IPS-15b (cell line): ENCODE results near the gene NFIA.

Source experiments
- H3K27me3 ChIP-seq: one replicate; pipeline ENCODE4 v1.6.1; 2013; ENCODE audit warnings: low read length; ENCODE audit not compliant: control insufficient read depth, insufficient read depth
- H3K36me3 ChIP-seq: one replicate; pipeline ENCODE4 v1.6.1; 2013; ENCODE audit warnings: low read length; ENCODE audit not compliant: control insufficient read depth, insufficient read depth
- H3K4me1 ChIP-seq: one replicate; pipeline ENCODE4 v1.6.1; 2013; ENCODE audit warnings: mild to moderate bottlenecking, low read length; ENCODE audit not compliant: control insufficient read depth, insufficient read depth
- H3K4me3 ChIP-seq: one replicate; pipeline ENCODE4 v1.5.1; 2013; ENCODE audit warnings: low read depth, low read length
- H3K9ac ChIP-seq: one replicate; pipeline ENCODE4 v1.6.1; 2013; ENCODE audit warnings: low read depth, mild to moderate bottlenecking, low read length
- H3K9me3 ChIP-seq: one replicate; pipeline ENCODE4 v1.6.1; 2013; ENCODE audit warnings: mild to moderate bottlenecking, low read length; ENCODE audit not compliant: control insufficient read depth, insufficient read depth

Gene NFIA

DNA sequence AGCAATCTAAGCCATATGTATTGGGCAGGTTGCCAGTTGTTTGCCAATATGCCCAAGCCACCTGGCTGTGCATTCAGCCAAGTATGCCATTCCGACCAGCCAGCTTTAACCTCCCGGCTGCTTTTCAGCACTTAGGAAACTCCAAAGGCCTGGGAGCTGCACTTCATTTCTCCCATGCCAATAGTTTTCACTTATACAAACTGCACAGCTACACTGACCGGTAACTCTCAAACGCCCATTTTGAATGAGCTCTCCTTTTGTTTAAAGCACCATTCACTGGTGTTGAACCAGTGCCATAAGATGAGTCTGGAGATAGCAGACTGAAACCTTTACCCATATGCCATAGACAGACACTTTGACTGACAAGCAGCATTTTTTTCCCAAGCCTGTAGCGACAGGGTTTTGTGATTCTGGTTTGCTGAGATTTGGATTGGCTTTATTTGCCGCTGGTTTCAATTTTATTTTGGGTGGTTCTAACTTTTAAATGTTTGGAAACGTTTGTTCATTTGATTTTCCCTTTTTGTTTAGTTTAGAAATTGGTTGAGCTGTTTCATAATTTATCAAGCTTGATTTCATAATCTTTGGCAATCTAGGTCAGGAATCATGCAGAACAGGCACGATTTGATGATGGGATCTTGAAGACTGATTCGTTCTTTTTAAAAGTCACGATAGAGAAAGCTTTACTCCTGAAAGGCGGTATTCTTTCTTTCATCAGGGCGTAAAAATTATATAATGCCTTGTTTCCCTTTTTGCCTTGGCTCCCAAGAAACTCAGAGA, 144.6 kb downstream of the NFIA start:
- Histone ChIP-seq H3K4me3 (no peak overlapping the region), H3K9ac (no peak overlapping the region), H3K27me3 (no peaks in the 10 kb centered on the region), H3K4me1 (peaks cover 7% of the 10 kb centered on the region), H3K36me3 (no peaks in the 10 kb centered on the region), H3K9me3 (no peaks in the 10 kb centered on the region)

DNA sequence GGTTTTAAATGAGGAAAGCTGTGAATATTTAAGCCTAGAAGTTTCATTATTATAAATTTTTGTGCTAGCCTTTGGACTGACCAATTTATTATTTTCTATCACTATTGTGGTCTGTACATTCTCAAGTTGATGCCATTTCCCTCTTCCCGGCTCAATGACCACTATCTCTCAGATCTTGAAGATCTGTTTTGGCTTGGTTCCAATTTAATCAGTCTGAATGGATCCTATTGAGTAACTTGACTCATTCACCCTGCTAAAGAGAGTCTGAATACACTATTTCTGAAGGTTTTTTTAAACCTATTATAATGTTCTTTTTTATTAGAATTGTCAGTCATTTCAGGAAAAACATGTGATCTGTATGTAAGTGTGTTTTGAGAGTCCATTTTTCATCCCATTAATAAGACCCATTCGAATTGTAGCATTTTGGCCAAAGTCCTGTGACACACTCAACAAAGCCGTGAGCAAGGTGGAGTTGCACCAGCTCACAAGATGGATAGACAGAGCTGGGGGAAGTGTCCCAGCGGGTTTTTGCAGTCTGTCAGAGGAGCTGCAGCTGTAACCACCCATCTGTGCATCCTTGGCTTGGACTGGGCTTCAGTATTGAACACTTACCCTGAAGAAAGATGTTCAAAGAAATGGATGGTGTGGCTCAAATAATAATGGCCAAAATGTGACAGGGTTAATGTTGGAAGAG, 145.6 kb downstream of the NFIA start:
- Histone ChIP-seq H3K4me3 (no peak overlapping the region), H3K36me3 (no peaks in the 10 kb centered on the region), H3K27me3 (no peaks in the 10 kb centered on the region), H3K9ac (no peak overlapping the region), H3K9me3 (no peaks in the 10 kb centered on the region), H3K4me1 (no peaks in the 10 kb centered on the region)

DNA sequence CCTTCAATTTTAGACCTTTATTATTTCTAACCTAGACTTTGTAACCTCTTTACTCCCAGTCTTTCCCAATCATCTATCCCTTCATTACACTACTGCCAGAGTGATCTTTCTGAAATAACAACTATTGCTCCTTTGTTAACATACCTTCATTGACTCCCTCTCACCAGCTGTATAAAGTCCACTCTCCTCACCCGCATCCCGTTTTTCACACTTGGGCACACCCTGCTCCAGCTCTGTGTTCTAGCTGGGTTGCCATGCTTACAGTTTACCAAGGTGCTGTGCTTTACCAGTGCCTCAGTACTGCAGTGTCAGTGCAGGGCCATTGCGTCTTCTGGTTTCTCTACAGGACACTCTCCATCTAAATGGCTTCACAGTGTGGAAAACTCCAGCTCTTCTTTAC, 148.2 kb downstream of the NFIA start:
- Histone ChIP-seq H3K9me3 (no peaks in the 10 kb centered on the region), H3K36me3 (no peaks in the 10 kb centered on the region), H3K4me1 (peaks cover 2% of the 10 kb centered on the region), H3K27me3 (no peaks in the 10 kb centered on the region), H3K4me3 (no peak overlapping the region), H3K9ac (no peak overlapping the region)

DNA sequence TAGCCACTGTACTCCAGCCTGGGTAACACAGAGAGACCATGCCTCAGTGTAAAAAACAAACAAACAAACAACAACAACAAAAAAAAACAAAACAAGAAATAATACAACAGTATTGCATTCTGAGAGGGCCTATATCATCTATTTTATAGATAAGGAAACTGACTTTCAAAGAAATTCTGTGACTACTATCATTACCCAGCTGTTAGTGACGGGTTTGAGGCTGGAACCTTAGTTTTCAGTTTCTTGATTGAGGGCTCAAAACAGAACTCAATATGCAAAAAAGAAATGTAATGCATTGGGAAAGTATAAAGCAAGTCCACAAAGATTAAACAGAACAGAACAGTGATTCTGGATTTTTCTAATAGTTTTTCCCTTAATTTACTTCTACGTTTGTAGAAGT, 149.4 kb downstream of the NFIA start:
- Histone ChIP-seq H3K4me1 (peaks cover 5% of the 10 kb centered on the region), H3K9ac (no peak overlapping the region), H3K9me3 (no peaks in the 10 kb centered on the region), H3K4me3 (no peak overlapping the region), H3K27me3 (no peaks in the 10 kb centered on the region), H3K36me3 (no peaks in the 10 kb centered on the region)

DNA sequence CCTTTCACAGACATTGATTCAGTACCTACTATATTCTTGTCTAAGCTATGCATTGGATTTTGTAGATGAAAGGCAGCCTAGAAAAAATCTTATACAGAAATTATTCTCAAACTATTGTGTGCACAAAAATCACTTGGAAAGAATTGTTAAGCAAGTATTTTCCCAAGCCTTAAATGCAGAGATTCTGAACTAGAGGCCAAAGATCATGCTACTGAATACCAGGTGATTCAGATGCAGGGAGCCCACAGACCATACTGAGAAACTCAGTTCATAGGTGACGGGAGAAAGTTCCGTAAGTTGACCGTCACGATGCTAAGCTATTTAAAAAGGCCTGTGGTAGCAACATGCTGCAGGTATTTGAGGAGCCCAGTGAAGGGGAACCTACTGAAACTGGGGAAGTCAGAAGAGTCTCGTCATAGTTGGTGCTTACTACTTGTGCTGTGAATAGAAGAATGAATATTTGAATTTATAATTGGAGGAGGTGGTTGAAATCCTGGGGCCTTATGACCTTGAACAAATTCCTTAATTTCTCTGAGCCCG, 150.8 kb downstream of the NFIA start:
- no peak overlapping the region for H3K9ac ChIP-seq
- H3K27me3 ChIP-seq: no peaks in the 10 kb centered on the region
- no peaks in the 10 kb centered on the region for H3K9me3 ChIP-seq
- H3K4me1 ChIP-seq: peaks cover 19% of the 10 kb centered on the region
- no peaks in the 10 kb centered on the region for H3K36me3 ChIP-seq
- no peak overlapping the region for H3K4me3 ChIP-seq

DNA sequence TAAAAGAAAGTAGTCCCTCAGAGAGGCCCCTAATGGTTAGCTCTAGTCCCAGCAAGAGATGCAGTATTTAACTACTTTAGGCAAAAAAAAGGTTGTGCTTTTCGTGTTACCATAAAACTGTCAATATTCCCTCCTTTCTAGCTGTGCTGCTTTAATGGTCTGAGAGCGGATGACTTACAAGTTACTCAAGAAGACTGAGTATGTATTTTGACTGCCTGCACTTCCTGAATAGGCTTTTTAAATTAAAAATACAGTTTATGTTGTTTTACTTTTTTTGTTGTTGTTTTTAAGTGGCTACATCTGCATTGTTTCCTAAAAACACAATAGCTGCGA, 152.2 kb downstream of the NFIA start:
- H3K9me3 ChIP-seq: no peaks in the 10 kb centered on the region

DNA sequence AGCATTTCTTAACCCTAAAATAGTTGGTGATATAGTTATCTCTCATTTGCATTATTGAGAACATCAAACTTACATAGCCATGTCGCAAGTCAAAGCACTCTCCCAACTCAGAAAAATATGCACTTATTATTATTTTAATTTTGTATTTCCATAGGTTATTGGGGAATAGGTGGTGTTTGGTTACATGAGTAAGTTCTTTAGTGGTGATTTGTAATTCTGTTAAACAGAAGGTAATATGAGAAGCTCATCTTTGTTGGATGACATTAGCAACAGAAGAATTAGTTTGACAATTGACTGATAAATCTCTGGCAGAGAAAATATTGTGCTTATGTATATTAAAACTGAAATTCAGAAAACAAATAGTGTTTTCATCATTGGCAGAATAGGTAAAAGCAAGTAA, 154.8 kb downstream of the NFIA start:
- Histone ChIP-seq H3K36me3 (no peaks in the 10 kb centered on the region), H3K4me3 (no peak overlapping the region), H3K27me3 (no peaks in the 10 kb centered on the region), H3K9ac (no peak overlapping the region), H3K9me3 (no peaks in the 10 kb centered on the region), H3K4me1 (peaks cover 30% of the 10 kb centered on the region)

More for the DNA sequence above, 152.2 kb downstream of the NFIA start:
- H3K4me3 ChIP-seq: no peak overlapping the region
- no peaks in the 10 kb centered on the region for H3K36me3 ChIP-seq
- H3K27me3 ChIP-seq: no peaks in the 10 kb centered on the region
- no peak overlapping the region for H3K9ac ChIP-seq
- H3K4me1 ChIP-seq: peaks cover 25% of the 10 kb centered on the region

DNA sequence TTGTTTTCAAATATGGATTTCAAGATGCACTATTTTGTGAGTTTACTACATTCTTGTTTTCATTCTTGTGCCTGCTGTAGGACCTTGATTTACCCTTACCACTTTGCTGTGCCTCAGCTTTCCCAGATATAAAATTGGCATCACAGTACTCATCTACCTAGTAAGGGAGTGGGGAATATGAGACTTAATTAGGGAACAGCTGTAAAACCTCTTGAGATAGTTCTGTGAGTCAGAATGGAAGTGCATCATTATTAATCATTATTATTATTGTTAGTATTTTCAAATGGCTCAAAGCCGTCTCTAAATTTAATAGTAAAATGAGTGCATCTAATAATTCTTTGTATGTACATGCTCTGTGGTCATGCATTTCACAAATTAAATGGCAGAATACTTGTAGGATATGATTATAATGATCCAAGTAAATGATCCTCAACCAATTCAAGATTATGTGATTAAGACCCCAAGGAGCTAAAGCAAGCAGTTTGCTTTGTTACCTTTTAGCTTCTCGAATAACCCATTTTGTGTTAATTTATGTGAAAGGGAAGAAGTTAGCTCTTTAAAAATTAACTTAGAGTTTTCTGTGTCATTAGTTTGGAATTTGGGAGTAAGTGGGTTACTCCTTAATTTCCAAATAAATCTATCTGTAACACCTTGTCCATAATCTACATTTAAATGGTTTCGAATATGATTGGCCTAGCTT, 155.4 kb downstream of the NFIA start:
- Histone ChIP-seq H3K27me3 (no peaks in the 10 kb centered on the region), H3K9ac (no peak overlapping the region), H3K9me3 (no peaks in the 10 kb centered on the region), H3K4me3 (no peak overlapping the region), H3K36me3 (no peaks in the 10 kb centered on the region), H3K4me1 (peaks cover 30% of the 10 kb centered on the region)

DNA sequence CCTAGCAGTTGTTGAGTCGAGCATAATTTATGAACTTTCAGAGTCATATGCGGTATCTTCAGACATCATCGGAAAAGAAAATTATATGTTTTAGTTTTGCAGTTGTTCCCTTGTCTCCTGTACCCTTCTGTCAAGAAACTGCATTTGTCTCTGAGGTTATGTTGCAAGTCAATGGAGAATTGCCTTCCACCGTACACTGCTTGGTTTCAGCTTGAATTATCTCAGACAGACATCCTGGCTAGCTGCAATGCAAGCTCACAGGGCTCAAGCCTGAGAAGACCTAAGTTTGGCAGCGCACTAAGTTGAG, 156.0 kb downstream of the NFIA start:
- H3K4me1 ChIP-seq: peaks cover 30% of the 10 kb centered on the region
- H3K9ac ChIP-seq: no peak overlapping the region
- H3K4me3 ChIP-seq: no peak overlapping the region
- no peaks in the 10 kb centered on the region for H3K9me3 ChIP-seq
- no peaks in the 10 kb centered on the region for H3K27me3 ChIP-seq
- H3K36me3 ChIP-seq: no peaks in the 10 kb centered on the region

DNA sequence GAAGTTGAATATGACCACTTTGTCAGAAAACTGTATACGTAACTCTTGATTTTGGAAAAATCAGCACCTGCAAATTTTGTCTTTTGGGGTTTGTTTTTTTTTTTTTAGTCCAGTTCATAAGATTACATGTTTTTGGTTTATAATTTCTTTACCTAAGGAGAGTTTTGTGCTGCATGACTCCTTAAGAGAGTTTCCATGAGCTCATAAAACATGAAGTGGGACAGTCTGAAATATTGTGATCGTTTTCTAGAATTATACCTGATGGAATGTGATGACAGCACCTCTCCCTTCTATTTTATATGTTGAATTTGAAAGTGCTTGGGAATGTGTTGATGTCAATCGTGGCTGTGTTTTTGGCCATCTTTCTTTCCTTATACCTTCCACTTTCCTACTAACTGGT, 158.5 kb downstream of the NFIA start:
- no peaks in the 10 kb centered on the region for H3K9me3 ChIP-seq
- H3K36me3 ChIP-seq: no peaks in the 10 kb centered on the region
- no peaks in the 10 kb centered on the region for H3K27me3 ChIP-seq
- no peak overlapping the region for H3K9ac ChIP-seq
- H3K4me3 ChIP-seq: no peak overlapping the region
- H3K4me1 ChIP-seq: peaks cover 27% of the 10 kb centered on the region

DNA sequence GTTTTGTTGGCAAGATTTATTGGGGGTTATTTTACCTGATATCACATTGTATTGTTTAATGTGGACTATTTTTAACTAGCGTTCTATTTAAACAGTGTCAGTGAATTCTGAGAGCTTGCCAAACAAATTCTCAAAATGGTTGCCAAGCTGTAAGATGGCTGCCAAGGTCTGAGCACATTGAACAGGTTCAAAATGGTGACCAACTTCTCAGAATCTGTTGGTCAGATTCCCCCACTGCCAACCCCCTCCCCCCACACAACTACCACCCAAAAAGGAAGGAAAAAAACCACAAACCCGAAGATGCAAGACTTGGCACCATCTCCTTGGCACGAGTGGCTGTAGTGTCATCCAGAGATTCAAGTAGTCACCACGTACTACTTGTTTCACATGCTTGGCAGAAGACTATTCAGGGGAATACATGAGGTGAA, 159.1 kb downstream of the NFIA start:
- Histone ChIP-seq H3K27me3 (no peaks in the 10 kb centered on the region), H3K4me1 (peaks cover 27% of the 10 kb centered on the region), H3K4me3 (no peak overlapping the region), H3K9me3 (no peaks in the 10 kb centered on the region), H3K36me3 (no peaks in the 10 kb centered on the region), H3K9ac (no peak overlapping the region)

DNA sequence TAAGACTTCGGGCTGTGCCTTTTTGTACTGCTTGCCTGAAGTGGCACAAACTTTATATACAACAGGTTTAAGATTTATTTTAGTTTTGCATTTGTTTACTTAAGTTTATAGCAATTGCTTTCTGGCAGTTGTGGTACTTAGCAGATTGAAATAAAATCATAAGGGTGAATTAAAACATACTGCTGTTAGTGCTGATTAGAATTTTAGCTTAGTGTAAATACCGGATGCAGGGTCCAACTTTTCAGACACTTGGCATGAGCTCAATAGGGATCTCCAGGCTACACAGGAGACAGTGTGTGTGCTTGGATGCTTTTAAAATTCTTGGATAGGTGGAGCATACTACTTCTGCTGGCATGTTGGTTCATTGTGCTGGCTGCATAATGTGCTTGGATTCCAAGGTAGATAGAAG, 159.6 kb downstream of the NFIA start:
- Histone ChIP-seq H3K27me3 (no peaks in the 10 kb centered on the region), H3K4me1 (peaks cover 23% of the 10 kb centered on the region), H3K9ac (no peak overlapping the region), H3K9me3 (no peaks in the 10 kb centered on the region), H3K36me3 (no peaks in the 10 kb centered on the region), H3K4me3 (no peak overlapping the region)
